GM12878 (cell line): ENCODE data around the gene ACOT4. TPM values are rescaled to one million over a fixed set of nuclear protein-coding genes. Genes with fewer than 3 reads are reported as not detected.

Experiments
- ATAC-seq: fragments of 200-7000 bp; cut with Tn5 transposase; 3 replicates; pipeline ENCODE4 v1.9.1; 2020; ENCODE audit warnings: mild to moderate bottlenecking, moderate library complexity
- BruUV-seq: library from RNA; stranded (reverse); fragments of 400-500 nt; replicated peaks from 2 replicates; lab custom pipeline; 2021; lab: Mats Ljungman, UMichigan
- CTCF ChIA-PET: fragments of 300-600 bp; sonication (Branson Sonifier 250); formaldehyde crosslinking; extraction: SDS; loops from one replicate; lab custom pipeline; 2021; ENCODE audit warnings: inconsistent platforms; lab: Yijun Ruan, JAX
- POLR2A ChIA-PET: fragments of 350-600 bp; formaldehyde crosslinking; extraction: SDS; loops from one replicate; lab custom pipeline; 2021; ENCODE audit warnings: inconsistent platforms; lab: Charles Lee
- RAD21 ChIA-PET: fragments of 300-600 bp; sonication (Branson Sonifier 250); formaldehyde crosslinking; loops from one replicate; lab custom pipeline; 2023; ENCODE audit warnings: antibody characterized with exemption; ENCODE audit not compliant: unreplicated experiment; lab: Charles Lee
- SMC1A ChIA-PET: fragments of 300-600 bp; sonication (Branson Sonifier 250); formaldehyde crosslinking; loops from one replicate; lab custom pipeline; 2023; ENCODE audit not compliant: unreplicated experiment, uncharacterized antibody; lab: Charles Lee
- DNase-seq: peaks from one replicate; pipeline ENCODE4 v3.0.0-alpha.2; 2011; ENCODE audit warnings: low read depth, low spot score
- FAIRE-seq: peaks from 3 replicates; lab custom pipeline; 2011; peaks lifted over from hg19 to GRCh38; lab: Jason Lieb, UNC
- H2AFZ ChIP-seq: 2 replicates; pipeline ENCODE4 v1.6.0; 2011; ENCODE audit warnings: low read depth, low read length, control low read depth; ENCODE audit not compliant: control insufficient read depth
- H3K27ac ChIP-seq: 2 replicates; pipeline ENCODE4 v1.5.1; 2011; ENCODE audit warnings: control low read depth; ENCODE audit not compliant: control insufficient read depth, insufficient read depth
- H3K27me3 ChIP-seq, 2 experiments: replicated peaks in 1 of 2; 2 replicates each; pipeline versions ENCODE4 v1.6.0 to v1.6.1; 2011; ENCODE audit warnings: low read length in 1 of 2; ENCODE audit not compliant: control insufficient read depth in 2 of 2, insufficient read depth in 2 of 2
- H3K36me3 ChIP-seq, 2 experiments: 2 replicates each; pipeline ENCODE4 v1.5.1; 2011; ENCODE audit warnings: low read length in 1 of 2; ENCODE audit not compliant: control insufficient read depth in 2 of 2, insufficient read depth in 2 of 2
- H3K4me1 ChIP-seq: 2 replicates; pipeline ENCODE4 v1.6.1; 2011; ENCODE audit warnings: mild to moderate bottlenecking, low read length, moderate library complexity, mixed read lengths; ENCODE audit not compliant: control insufficient read depth, insufficient read depth
- H3K4me2 ChIP-seq: 2 replicates; pipeline ENCODE4 v1.6.0; 2011; ENCODE audit warnings: control low read depth; ENCODE audit not compliant: control insufficient read depth, insufficient read depth
- H3K4me3 ChIP-seq: fragments of 200-600 bp; sonication (generic); 2 replicates; pipeline ENCODE4 v1.5.1; 2016
- H3K79me2 ChIP-seq: 2 replicates; pipeline ENCODE4 v1.6.0; 2011; ENCODE audit warnings: low read length; ENCODE audit not compliant: control insufficient read depth, insufficient read depth
- H3K9ac ChIP-seq: 2 replicates; pipeline ENCODE4 v1.8.0; 2011; ENCODE audit warnings: low read length, control low read depth, mixed read lengths; ENCODE audit not compliant: control insufficient read depth, insufficient read depth
- H3K9me3 ChIP-seq: replicated peaks from 3 replicates; pipeline ENCODE4 v1.5.1; 2011; ENCODE audit warnings: mild to moderate bottlenecking, low read length; ENCODE audit not compliant: control insufficient read depth, insufficient read depth
- H4K20me1 ChIP-seq: 2 replicates; pipeline ENCODE4 v1.6.0; 2011; ENCODE audit not compliant: control insufficient read depth, insufficient read depth
- BACH1 ChIP-seq: fragments of 450-650 bp; IDR thresholded peaks from 2 replicates; pipeline ENCODE4 v1.6.1; 2017; ENCODE audit warnings: mild to moderate bottlenecking, borderline replicate concordance
- CHD1 ChIP-seq: IDR thresholded peaks from 2 replicates; pipeline ENCODE4 v1.6.1; 2012; ENCODE audit warnings: low read depth, low read length, improper control_type of control experiment
- CREM ChIP-seq: IDR thresholded peaks from 2 replicates; pipeline ENCODE4 v1.6.1; 2014; ENCODE audit warnings: antibody characterized with exemption, low read depth
- EP300 ChIP-seq, 2 experiments: fragments of 150-350 bp in 1 of 2; IDR thresholded peaks; 2 replicates each; pipeline ENCODE4 v1.6.1; 2011 to 2012; ENCODE audit warnings: low read depth in 2 of 2, low read length in 2 of 2, borderline replicate concordance in 1 of 2, improper control_type of control experiment in 1 of 2, inconsistent platforms in 1 of 2; ENCODE audit not compliant: control insufficient read depth in 1 of 2
- FOS ChIP-seq: IDR thresholded peaks from 3 replicates; pipeline ENCODE4 v1.6.1; 2011; ENCODE audit warnings: borderline replicate concordance; ENCODE audit not compliant: insufficient read length; ENCODE audit errors: extremely low read depth
- GABPA ChIP-seq: IDR thresholded peaks from 2 replicates; pipeline ENCODE4 v1.6.1; 2014; ENCODE audit warnings: antibody characterized with exemption, low read depth, mild to moderate bottlenecking, inconsistent platforms
- NFYA ChIP-seq: IDR thresholded peaks from 2 replicates; pipeline ENCODE4 v1.6.1; 2011; ENCODE audit warnings: low read depth, mild to moderate bottlenecking, low read length, improper control_type of control experiment, borderline replicate concordance
- RBBP5 ChIP-seq: fragments of 200-600 bp; sonication (generic); conservative IDR thresholded peaks from 2 replicates; pipeline ENCODE4 v1.6.1; 2016
- ZNF207 ChIP-seq: fragments of 450-650 bp; IDR thresholded peaks from 2 replicates; pipeline ENCODE4 v1.6.1; 2014; ENCODE audit warnings: antibody characterized with exemption, mild to moderate bottlenecking, borderline replicate concordance
- WGBS: methylation state at CpG from one replicate; pipeline ENCODE4 v1.1.6; 2016; ENCODE audit warnings: low lambda C conversion rate; ENCODE audit not compliant: insufficient replicate concordance, insufficient coverage; ENCODE audit errors: missing lambda C conversion rate; 5-methylcytosine and 5-hydroxymethylcytosine counted together
- in situ Hi-C: fragments of 300-500 bp; cut with MboI; formaldehyde crosslinking; loops from 9 replicates; pipeline ENCODE4 v1.14.3; 2018; ENCODE audit warnings: mixed read lengths
- intact Hi-C: fragments of 100-400 bp; cut with micrococcal nuclease; formaldehyde crosslinking; loops from one replicate; pipeline ENCODE4 v1.14.2; 2022; ENCODE audit not compliant: unreplicated experiment
- polyA plus RNA-seq, 11 experiments: library from polyadenylated mRNA; depleted of rRNA in 4 of 11; unstranded in 6 of 11; stranded (reverse) in 5 of 11; fragments of >200 nt; fragmentation: Nextera tagmentation in 4 of 11; fragmentation: Illumina TruSeq in 1 of 11; extraction: Ambion mirVana in 4 of 11; extraction: Trizol in 1 of 11; gene quantifications; 1 replicate in 1 of 11; 2 replicates in 10 of 11; pipeline versions ENCODE4 v1.2.1 to v1.2.3, GENCODE V29; 2011 to 2016; ENCODE audit warnings: inconsistent platforms in 2 of 11, missing spikeins in 2 of 11, low read depth in 1 of 11
- total RNA-seq, 4 experiments: library from RNA; depleted of rRNA in 3 of 4; stranded (reverse); fragments of >200 nt in 3 of 4; fragmentation: Illumina TruSeq in 1 of 4; extraction: Trizol in 1 of 4; gene quantifications; 2 replicates each; pipeline versions ENCODE4 v1.2.1 to v1.2.3, GENCODE V29; 2013 to 2021
- TF ChIP-seq, protein P1 (sequence below), 3 experiments: IDR thresholded peaks in 2 of 3; conservative IDR thresholded peaks in 1 of 3; 2 replicates each; pipeline ENCODE4 v1.5.1; 2011; ENCODE audit warnings: low read depth in 3 of 3, low read length in 3 of 3, mild to moderate bottlenecking in 3 of 3, control low read depth in 2 of 3, moderate library complexity in 2 of 3, inconsistent platforms in 1 of 3, mixed read lengths in 1 of 3; ENCODE audit not compliant: control insufficient read depth in 2 of 3, insufficient read depth in 1 of 3; ENCODE audit errors: extremely low read depth in 1 of 3
- TF ChIP-seq, protein P2 (sequence below): fragments of 150-350 bp; IDR thresholded peaks from 2 replicates; pipeline ENCODE4 v1.6.1; 2014; ENCODE audit warnings: mild to moderate bottlenecking, low read depth, low read length
- TF ChIP-seq, protein P3 (sequence below): fragments of 450-650 bp; formaldehyde crosslinking; IDR thresholded peaks from 2 replicates; pipeline ENCODE4 v1.4.0; 2022; ENCODE audit warnings: mild to moderate bottlenecking, moderate library complexity

ACOT4 gene
- total and polyA plus RNA-seq, 10 of the 15 experiments (the other 5 are each of a cell fraction or from before 2014, with no cell fraction given) = 0.68 to 3.8 (median 2.0) TPM

DNA sequence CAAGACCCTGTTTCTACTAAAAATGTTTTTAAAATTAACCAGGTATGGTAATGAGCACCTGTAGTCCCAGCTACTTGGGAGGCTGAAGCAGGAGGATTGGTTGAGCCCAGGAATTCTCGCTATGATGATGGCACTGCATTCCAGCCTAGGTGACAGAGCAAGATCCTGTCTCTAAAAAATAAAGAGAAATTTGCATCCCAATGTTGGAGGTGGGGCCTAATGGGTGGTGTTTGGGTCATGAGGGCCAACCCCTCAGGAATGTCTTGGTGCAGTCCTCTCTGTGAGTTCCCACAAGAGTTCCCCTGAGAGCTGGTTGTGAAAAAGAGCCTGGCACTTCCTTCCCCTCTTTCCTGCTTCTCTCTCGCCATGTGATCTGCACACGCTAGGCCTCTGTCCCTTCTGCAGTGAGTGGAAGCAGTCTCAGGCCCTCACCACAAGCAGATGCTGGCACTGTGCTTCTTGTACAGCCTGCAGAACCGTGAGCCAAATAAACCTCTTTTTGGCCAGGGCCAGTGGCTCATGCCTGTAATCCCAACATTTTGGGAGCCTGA, 31.9 kb downstream of the ACOT4 start (continued):
- TF ChIP-seq, protein P1, sequence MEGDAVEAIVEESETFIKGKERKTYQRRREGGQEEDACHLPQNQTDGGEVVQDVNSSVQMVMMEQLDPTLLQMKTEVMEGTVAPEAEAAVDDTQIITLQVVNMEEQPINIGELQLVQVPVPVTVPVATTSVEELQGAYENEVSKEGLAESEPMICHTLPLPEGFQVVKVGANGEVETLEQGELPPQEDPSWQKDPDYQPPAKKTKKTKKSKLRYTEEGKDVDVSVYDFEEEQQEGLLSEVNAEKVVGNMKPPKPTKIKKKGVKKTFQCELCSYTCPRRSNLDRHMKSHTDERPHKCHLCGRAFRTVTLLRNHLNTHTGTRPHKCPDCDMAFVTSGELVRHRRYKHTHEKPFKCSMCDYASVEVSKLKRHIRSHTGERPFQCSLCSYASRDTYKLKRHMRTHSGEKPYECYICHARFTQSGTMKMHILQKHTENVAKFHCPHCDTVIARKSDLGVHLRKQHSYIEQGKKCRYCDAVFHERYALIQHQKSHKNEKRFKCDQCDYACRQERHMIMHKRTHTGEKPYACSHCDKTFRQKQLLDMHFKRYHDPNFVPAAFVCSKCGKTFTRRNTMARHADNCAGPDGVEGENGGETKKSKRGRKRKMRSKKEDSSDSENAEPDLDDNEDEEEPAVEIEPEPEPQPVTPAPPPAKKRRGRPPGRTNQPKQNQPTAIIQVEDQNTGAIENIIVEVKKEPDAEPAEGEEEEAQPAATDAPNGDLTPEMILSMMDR (IDR thresholded peaks at IDR 0.05 in 2 of 3, conservative IDR thresholded peaks at IDR 0.05 in 1 of 3; ENCODE audit: control insufficient read depth in 2 of 3, extremely low read depth in 1 of 3, insufficient read depth in 1 of 3, low read depth in 3 of 3, low read length in 3 of 3) = no peak
- TF ChIP-seq ZNF207 = no peak

DNA sequence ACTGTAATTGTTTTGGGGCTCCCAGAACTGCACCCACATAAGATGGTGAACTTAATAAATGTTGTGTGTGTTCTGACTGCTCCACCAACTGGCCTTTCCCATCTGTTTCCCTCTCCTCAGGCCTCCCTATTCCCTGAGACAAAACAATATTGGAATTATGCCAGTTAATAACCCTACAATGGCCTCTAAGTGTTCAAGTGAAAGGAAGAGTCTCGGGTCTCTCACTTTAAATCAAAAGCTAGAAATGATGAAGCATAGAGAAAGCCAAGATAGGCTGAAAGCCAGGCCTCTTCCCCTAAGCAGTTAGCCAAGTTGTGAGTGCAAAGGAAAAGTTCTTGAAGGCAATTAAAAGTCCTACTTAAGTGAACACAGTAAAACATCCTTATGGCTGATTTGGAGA, 34.0 kb downstream of the ACOT4 start:
- 0% methylated on average over 1 of the region's 1 CpG for WGBS
- Histone ChIP-seq H3K4me2 (no peak overlapping the region), H3K9me3 (no peaks in the 10 kb centered on the region), H3K36me3 (no peaks in the 10 kb centered on the region), H4K20me1 (no peaks in the 10 kb centered on the region), H3K9ac (no peak overlapping the region), H3K4me3 (no peak overlapping the region), H2AFZ (no peak overlapping the region), H3K79me2 (no peaks in the 10 kb centered on the region), H3K27ac (no peak overlapping the region), H3K4me1 (no peaks in the 10 kb centered on the region), H3K27me3 (no peaks in the 10 kb centered on the region)
- DNase-seq = no peak
- no peak for ATAC-seq
- CTCF ChIA-PET = interaction anchor here (1.5 kb wide), 1 partner anchor 13 kb away, joined by 4 read pairs; no protein-coding TSS in a partner anchor
- SMC1A ChIA-PET = interaction anchor here (1.0 to 3.2 kb wide), 4 partner anchors 11 to 117 kb away, joined by 3 to 13 read pairs (median 4); no protein-coding TSS in a partner anchor
- RAD21 ChIA-PET = interaction anchor here (1.1 to 2.0 kb wide), 2 partner anchors 12 to 87 kb away, joined by 3 to 4 read pairs; no protein-coding TSS in a partner anchor
- no peak for FAIRE-seq
- no TSS peak for BruUV-seq
- POLR2A ChIA-PET = no interaction called here
- intact Hi-C loops (no loop called here), in situ Hi-C loops (no loop called here)
- TF ChIP-seq, protein P2, sequence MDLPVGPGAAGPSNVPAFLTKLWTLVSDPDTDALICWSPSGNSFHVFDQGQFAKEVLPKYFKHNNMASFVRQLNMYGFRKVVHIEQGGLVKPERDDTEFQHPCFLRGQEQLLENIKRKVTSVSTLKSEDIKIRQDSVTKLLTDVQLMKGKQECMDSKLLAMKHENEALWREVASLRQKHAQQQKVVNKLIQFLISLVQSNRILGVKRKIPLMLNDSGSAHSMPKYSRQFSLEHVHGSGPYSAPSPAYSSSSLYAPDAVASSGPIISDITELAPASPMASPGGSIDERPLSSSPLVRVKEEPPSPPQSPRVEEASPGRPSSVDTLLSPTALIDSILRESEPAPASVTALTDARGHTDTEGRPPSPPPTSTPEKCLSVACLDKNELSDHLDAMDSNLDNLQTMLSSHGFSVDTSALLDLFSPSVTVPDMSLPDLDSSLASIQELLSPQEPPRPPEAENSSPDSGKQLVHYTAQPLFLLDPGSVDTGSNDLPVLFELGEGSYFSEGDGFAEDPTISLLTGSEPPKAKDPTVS = no peak
- TF ChIP-seq CHD1 = no peak
- TF ChIP-seq RBBP5 = no peak
- no peak for TF ChIP-seq CREM
- no peak for TF ChIP-seq NFYA
- TF ChIP-seq, protein P1 (IDR thresholded peaks at IDR 0.05 in 2 of 3, conservative IDR thresholded peaks at IDR 0.05 in 1 of 3; ENCODE audit: control insufficient read depth in 2 of 3, extremely low read depth in 1 of 3, insufficient read depth in 1 of 3, low read depth in 3 of 3, low read length in 3 of 3) = no peak
- no peak for TF ChIP-seq FOS
- no peak for TF ChIP-seq BACH1
- TF ChIP-seq GABPA = no peak
- no peak for TF ChIP-seq EP300 (IDR thresholded peaks at IDR 0.05; ENCODE audit: borderline replicate concordance in 1 of 2, control insufficient read depth in 1 of 2, low read depth in 2 of 2, low read length in 2 of 2)
- TF ChIP-seq, protein P3, sequence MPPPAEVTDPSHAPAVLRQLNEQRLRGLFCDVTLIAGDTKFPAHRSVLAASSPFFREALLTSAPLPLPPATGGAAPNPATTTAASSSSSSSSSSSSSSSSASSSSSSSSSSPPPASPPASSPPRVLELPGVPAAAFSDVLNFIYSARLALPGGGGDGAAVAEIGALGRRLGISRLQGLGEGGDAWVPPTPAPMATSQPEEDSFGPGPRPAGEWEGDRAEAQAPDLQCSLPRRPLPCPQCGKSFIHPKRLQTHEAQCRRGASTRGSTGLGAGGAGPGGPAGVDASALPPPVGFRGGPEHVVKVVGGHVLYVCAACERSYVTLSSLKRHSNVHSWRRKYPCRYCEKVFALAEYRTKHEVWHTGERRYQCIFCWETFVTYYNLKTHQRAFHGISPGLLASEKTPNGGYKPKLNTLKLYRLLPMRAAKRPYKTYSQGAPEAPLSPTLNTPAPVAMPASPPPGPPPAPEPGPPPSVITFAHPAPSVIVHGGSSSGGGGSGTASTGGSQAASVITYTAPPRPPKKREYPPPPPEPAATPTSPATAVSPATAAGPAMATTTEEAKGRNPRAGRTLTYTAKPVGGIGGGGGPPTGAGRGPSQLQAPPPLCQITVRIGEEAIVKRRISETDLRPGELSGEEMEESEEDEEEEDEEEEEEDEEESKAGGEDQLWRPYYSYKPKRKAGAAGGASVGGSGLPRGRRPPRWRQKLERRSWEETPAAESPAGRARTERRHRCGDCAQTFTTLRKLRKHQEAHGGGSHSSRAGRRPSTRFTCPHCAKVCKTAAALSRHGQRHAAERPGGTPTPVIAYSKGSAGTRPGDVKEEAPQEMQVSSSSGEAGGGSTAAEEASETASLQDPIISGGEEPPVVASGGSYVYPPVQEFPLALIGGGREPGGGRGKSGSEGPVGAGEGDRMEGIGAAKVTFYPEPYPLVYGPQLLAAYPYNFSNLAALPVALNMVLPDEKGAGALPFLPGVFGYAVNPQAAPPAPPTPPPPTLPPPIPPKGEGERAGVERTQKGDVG (CRISPR knock-in tag) = no peak
